Fibroblast of peridontal ligament (primary cell): ENCODE measurements around the gene SESN1.
A peak's percentile ranks its signal among the peaks of the same experiment; 100 is the strongest.

Source experiments
- DNase-seq: peaks from one replicate; pipeline ENCODE4 v3.0.0-alpha.2; 2010; ENCODE audit errors: extremely low read depth

Gene SESN1

DNA sequence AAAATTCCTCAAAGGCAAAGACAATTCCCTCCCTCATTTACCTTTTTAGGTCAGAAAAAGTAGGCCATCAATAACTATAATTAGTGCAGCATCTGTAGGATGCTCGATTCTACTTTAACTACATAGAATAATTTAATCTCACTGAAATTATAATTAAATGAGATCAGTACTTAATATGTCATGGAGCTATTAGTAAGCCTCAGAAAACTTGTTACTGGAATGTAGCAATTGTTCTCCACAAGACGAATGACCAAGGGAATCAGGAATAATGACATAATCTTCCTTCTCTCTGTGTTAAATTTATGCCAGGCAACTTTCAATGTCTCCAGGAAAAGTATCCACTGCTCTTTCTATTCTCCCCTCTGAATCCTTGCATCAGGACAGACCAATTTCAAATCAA lies 34.1 kb downstream of the SESN1 start:
- DNase-seq = no peak

DNA sequence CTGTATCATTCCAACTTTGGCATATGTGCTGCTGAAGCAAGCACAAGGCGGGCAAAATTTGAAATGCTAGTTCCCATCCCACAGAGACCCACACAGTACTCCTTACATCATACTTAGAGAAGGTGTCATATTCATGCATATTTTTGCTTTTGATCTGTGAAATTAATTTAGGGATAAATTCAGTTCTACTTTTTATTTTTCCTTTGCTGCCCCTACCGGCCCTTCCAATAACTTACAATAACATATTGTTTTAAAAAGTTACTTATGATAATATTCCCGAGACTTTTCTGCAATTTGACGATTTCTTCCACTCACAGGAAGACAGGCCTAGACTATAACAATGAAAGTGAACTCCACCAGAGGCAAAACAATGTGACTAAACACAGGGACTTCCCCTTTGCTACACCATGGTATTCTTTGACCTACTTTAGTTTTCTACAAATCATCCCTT lies 35.0 kb downstream of the SESN1 start:
- DNase-seq = peak; percentile 29

DNA sequence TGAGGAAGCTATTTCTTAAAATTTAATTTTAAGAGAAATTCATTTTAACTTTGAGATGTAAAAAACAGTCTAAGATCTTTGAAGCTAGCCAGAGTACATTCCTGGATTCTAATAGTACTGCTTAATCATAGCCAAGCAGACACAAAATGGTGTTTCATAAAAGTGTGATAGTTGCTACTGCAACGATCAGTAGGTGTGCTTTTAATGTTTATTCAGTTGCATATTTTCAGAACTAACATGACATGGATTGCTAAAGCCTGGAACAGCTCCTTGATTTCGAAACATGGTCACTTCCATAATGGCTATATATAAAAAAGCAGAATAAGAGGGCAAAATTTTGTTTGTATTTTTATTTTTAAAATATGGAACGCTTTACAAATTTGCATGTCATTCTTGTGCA lies 35.5 kb downstream of the SESN1 start:
- peak; percentile 19 for DNase-seq

DNA sequence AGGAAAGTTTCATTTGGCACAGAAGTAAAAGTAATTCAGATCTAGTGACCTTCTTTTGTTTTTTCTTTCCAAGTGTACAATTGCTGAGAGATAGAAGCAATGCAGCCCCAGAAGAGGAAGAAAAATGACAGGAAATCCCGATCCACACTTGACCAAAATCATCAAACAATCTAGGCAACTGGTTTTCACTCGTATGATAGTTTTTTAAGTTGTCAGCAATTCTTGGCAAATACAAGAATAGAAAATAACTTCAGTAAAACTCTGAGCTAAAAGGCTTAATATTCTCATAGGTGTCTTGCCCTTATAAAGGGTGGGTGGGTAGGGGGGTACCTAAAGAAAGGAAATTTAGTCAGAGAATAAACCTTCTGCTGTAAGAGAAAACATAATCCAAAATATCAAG lies 36.0 kb downstream of the SESN1 start:
- DNase-seq = no peak

DNA sequence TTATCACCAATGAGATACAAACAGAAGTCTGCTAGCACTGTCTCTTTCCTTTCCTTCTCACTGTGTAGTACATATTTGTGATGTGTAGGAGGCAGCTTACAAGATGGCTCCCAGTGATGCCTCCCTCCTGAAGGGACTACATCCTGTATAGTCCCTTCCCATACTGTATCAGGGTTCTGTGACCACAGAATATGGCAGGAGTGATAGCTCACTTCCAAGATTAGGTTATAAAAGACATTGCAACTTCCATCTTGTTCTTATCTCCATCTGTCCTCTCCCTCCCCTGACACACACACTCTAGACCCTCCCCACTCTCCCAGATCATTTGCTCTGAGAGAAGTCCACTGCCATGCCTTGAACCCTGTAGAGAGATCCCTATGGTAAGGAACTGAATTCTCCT lies 38.0 kb downstream of the SESN1 start:
- no peak for DNase-seq

DNA sequence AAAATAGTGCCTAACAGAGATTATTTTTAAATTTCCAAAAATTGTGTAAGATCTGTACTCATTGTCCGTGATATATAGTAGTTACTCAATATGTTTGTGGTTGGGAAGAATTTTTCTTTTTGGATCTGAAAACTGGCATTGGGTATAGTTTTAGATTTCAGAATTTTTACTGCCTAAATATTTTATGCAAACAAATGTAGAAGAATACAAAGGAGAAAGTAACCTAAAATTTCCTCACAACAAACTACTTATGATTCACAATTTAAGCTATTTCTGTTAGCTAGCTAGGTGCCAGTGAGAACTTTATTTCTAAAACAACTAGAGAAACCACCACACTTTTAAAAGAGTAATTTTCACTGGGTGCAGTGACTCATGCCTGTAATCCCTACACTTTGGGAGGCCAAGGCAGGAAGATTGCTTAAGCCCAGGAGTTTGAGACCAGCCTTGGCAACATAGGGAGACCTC lies 38.8 kb downstream of the SESN1 start:
- peak; percentile 73 for DNase-seq

DNA sequence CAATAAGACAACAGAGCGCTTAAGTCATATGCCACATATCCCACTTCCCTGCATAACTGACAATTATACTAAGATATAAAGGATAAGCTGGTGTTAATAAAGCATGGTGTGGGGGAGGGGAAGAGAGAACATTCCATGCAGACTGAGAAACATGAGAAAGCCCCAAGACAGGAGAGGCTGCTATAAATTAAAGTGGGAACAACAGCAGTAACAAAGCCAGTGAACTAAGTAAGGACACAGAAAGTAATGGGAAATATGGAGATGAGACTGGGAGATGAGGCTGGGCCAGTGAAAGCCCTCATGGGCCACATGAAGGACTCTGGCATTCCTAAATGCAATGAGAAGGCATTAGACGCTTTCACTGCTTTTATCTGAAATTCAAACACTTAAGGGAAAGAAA lies 41.3 kb downstream of the SESN1 start:
- no peak for DNase-seq

DNA sequence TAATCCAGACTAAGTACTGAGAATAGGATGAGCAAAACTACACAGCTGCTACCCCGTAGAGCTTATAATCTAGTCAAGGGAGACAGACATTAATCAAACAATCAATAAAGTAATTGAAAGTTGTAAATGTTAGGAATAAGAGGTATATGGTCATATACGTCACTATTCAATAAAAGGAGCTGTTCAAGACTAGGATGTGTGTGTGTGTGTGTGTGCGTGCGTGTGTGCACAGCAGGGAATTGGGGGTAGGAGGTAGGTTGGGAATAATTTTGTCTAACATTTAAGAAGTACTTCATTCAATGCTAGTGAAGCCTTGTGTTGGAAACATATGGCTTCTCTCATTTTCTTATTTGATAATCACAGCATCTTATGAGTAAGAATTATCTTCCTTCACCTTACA lies 41.8 kb downstream of the SESN1 start:
- DNase-seq = no peak

DNA sequence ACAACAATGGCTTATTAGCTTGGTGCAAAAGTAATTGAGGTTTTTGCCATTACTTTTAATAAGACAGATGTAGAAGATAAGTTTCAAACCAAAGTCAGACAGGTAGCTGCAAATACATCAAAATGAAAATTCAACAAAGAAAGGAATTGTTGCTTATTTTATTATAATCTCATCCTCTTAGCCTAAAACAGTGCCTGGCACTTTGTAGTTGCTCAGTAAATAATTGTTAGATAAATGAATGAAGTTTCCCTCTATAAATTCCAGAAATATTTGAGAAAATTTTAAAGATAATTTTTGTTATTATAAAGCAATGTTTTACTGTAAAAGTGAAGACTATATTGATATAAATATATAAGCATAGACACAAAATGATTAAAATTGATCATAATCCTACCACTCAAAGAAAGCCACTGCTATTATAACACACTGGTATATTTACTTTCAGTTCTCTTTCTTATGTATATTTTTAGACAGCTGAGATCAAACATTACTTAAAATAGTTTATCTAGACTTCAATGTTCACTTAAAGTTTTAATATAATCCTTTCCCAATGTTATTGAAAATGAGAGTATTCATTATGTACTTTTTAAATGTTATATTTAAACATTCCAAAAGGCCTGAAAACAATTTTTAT lies 42.5 kb downstream of the SESN1 start:
- DNase-seq = no peak

DNA sequence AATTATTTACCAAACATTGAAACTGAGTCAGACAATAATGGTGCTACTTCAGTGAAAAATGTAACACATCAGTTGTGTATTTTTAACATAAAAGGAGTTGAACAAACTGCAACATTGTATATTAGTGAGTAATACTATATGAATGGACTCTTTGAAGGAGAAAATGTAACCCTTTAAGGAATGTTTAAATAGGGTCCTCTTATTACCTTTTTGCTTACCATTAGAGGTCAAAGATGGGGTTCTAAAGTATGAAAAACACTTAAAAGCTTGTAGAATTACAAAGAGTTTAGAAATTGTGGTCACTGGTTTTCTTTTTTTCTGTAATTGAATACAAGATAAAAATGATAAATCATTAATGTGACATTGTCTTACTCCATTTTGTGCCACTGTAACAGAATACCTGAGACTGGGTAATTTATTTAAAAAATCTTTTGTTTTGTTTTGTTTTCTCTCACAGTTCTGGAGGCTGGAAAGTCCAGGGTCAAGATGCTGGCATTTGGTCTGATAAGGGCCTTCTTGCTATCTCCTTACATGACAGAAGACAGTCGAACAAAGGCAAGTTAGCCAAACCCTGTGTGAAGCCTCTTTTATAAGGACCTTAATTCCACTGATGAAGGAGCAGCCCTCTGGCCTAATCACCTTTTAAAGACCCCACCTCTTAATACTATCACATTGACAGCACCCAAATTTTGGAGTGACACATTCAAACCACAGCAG lies 43.2 kb downstream of the SESN1 start:
- no peak for DNase-seq

DNA sequence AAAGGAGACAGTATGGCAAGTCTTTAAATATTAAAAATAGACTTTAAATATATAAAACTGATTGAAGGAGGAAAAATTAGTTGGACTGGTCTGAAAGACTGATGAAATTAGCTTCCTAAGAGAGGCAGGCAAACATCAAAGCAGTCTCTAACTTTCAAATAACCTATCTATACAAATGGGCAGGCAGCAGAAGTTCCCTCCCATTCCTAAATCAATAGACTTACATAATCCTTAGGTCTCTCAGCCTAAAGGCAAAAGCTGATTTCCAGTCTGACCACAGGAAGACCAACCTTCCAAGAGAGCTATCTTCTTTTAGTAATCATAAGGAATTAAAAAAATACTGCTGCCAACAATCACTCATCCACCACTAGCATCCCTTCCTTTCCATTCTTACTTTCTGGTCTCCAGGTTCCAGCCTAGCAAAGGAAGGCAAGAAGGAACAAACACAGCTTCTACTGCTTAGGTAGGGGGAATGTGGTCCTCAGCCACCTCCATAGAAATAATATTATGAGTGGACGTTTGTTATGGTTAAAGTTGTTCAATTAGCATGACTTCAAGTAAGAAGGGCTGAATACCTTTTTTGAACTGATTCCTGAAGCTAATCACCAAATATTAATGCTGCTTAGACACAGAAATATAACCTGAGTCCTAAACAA lies 44.1 kb downstream of the SESN1 start:
- DNase-seq = no peak

DNA sequence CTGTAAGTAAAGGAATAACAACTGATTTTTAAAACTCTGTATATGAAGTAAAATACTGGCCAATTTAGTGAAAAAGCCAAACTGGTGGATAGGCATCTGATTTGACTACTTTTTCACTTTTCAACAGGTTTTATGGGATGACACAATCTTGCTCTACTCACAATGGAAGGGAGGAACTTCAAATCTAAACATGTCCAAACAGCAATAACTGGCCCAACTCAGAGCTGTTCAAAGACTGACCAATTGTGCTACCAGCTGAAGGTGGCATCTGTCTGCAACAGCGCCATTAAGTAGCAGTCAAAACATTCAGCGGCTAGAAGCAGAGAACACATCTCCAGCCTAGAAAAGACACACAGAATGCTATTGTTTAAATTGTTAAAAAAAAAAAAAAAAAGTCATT lies 44.6 kb downstream of the SESN1 start:
- DNase-seq = no peak

DNA sequence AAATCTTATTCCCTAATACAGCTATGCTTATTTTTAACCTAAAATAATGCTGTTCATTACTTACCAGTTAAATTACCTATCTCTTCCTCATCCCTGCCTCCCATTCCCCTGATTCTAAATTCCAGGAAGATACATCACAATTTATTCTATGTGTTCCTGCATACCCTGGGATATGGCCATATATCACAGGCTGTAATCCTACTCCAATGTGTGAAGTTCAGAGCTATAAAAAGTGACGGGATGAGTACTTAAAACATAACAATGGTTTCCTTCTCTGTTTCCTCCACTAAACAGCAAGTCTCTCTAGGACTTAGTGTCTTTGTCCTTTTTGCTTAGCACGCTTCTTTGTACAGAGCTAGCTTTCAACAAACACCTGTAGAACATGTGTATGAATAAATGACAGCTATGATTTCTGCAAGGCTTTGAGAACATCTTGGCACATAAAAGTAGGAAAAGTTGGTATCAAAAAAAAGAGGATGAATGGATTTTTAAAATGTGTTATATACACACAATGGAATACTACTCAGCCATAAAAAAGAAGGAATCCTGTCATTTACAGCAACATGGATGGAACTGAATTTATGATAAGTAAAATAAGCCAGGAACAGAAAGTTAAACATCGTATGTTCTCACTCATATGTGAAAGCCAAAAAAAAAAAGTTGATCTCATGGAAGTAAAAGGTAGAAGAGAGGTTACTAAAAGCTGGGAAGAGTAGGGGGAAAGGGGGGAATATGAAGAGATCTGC lies 45.8 kb downstream of the SESN1 start:
- DNase-seq = no peak

DNA sequence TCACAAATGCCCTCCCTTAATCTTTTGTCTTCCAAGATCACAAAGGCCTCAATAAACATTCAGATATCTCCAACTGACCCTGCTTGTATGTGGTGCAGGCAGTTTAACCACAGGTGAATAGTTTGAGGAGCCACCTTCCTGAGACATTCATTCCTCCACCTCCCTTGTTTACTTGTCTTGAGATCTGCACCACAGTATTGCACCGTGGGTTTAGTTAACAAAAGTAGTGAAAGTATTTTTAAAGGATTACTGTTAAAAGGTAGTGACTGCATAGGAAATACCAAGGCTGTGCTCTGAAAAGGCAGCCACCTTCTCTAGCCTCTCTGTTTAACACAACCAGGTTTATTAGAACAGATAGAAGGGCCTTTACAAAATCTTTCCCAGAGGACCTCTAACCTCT lies 46.5 kb downstream of the SESN1 start:
- no peak for DNase-seq

DNA sequence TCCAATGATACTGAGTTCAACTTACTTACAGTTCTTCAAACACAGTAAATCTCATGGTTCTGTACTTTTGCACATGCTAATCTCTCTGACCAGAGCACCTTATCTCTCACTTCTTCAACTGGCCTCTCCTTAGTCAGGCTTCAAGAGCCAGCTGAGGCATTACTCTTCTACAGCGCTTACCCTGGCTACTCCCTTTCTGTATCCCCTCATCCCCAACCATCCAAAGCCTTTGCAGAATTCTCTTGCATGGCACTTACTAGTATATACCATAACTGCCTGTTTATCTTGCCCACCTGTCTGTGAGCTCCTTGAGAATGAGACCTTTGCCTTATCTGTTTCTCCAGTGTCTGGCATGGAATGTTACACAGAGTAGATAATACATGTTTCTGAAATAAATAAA lies 49.2 kb downstream of the SESN1 start:
- no peak for DNase-seq

DNA sequence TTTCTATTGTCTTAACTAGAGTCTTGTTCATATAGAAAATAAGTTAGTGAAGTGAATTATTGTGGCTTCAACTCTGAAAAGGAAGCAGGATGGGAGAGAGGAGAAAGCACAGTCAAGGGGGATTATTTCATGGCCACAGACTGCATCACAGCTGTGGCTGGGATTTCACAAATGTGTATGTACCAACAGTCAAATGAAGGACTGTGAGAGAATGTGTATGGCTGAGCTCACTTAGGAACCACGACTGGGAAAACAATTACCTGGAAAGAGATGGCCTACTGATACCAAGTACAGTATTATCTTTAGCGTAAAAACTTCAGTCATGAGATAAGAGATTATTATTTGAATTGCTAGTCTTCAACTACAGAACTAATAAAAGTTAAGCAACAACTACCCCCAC lies 54.9 kb downstream of the SESN1 start:
- no peak for DNase-seq

DNA sequence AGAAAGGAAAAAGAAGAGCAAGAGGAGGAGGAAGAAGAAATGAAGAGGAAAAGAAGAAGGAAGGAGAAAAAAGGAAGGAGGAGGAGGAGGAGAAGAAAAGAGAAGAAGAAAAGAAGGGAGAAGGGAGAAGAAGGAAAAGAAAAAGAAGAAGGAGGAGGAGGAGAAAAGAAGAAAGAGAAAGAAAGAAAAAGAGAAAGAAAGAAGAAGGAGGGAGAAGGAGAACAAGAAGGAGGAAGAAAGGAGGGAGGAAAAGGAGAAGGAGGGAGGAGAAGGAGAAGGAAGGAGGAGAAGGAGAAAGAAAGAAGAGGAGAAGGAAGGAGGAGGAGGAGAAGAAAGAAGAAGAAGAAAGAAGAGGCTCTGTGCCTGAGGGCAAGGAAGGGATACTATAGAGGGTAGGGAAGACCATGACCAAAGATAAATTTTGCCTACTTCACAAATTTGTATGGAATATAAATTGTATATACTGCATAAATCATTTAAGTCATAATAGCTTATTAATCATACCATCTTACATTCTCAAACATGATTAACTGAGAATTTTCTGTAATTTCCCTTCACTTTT lies 55.7 kb downstream of the SESN1 start:
- DNase-seq = no peak

DNA sequence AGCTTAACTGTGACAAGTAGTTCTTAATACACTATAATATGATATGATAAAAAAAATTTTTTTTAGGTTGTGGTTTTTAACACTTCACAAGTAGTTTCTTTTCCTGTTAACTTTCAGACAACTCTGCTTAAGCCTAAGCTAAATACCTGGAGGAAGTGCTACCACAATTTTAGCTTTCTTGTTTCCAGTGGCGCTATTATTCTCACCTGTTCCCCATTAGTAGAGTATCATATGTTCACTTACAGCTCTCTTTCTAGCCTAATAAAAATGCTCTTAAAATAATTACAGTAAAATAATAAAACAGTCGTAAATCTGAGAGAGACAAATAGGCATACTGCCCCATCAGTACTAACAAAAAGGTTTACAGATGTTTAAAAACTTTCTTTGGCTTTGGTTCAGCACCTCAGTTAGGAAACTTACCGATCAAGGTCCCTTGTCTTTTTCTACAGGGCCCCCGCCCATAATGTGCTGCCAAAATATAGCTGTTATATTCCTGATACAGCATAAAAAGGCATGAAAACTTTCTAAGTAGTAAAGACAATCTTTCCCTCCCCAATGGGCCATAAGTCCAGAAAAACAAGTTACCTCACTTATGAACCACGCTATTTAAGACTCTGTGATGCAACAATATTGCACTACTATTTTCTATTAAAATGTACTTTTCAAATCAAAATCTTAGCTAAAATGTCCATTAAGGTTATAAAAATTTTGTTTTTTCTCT lies 57.9 kb downstream of the SESN1 start:
- no peak for DNase-seq

DNA sequence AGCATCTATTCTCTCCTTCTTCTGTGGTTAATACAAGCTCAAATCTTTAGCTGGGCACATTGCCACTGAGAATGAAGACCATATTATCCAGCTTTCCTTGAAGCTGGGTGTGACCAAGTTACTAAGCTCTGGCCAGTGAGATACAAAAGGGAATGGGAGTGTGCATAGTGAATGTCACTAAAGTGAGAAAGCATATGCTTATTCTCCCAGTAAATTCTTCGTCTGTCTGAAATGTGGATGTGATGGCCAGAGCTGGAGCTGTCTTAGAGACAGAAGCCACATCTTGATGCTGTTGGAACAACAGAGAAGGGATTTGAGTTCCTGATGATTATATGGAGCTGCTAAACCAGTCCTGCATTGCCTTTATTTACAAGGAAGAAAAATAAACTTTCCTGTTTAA lies 60.1 kb downstream of the SESN1 start:
- peak; percentile 57 for DNase-seq

DNA sequence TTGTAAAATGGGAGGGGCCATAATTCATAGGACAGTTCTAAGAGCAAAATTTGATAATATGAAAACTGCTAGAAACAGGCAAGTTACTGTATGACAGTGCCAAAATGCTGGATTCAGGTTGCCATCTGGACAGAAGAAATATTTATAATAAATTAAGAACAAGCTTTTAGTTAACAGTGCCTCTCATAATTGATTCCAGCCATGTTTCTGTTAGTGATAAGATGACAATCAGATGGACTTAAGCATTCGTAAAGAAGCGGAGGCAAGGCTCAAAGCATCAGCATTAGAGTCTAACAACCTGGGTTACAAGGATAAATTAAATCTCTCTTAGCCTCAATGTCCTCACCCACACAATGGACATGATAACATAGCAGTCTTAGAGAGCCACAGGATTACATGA lies 61.0 kb downstream of the SESN1 start:
- DNase-seq = no peak

DNA sequence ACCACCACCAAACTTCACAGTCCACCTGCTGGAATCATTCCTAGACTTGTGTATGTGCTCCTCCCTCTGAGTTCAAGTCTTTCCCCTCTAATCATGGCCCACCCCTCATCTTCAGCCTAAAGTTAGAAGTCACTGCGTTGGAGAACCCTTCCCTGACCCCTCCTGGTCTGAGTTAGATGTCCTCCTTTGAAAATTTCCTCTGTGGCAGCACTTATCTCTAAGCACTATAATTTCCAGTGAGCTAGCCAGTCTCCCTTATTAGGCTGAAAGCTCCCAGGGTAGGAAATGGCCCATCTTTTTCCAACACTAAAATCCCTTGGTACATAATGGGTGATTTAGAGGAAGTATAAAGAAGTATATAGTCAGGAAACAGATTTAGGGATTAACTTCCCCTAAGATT lies 63.2 kb downstream of the SESN1 start:
- DNase-seq = no peak
